Measurements from ENCODE around the gene PLEKHH2. TPM values are rescaled to one million over a fixed set of nuclear protein-coding genes. Genes with fewer than 3 reads are reported as not detected.

Gene PLEKHH2
- total RNA-seq, 1 experiment from 2014 or later, result 21.2 TPM

DNA sequence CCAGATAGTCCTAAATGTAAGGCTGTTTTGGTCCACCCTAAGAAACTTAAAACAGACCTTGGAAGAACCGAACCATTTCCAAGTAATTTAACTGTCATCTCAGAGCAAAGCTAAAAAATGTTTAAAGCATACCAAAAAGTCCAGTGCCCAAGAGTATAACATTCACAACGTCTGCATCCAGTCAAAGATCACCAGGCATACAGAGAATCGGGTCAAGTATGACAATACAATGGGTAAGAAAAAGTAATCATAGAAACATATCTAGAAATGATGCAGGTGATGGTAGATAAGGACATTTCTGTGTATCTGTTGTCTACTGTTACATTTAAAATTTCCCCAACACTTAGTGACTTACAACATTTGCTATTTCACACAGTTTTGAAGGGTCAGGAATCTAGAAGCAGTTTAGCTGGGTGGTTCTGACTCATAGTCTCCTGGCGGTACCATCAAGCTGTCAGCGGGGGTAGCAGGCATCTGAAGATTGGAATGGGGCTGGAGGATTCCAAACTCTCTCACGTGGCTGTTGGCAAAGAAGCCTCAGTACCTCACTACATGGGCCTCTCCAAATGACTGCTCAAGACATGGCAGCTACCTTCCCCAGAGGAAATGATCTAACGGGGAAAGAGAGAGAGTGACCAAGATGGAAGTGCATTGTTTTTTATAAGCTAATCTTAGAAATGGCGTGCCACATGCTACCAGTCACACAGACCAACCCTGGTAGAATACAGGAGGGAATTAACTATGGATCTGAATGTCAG is 100.2 kb downstream of the PLEKHH2 start:
- H3K36me3 Mint-ChIP-seq (ENCODE audit: insufficient read depth, unreplicated experiment), result no peaks in the 10 kb centered on the region
- no TSS peak for BruUV-seq (replicated peaks)
- CTCF ChIA-PET, result no interaction called here
- no peaks in the 10 kb centered on the region for H3K27me3 Mint-ChIP-seq (ENCODE audit: unreplicated experiment)
- DNase-seq, result no peak
- H3K9me3 Mint-ChIP-seq (ENCODE audit: low read depth, unreplicated experiment), result no peaks in the 10 kb centered on the region
- intact Hi-C loops (cut with micrococcal nuclease; ENCODE audit: unreplicated experiment), result no loop called here
- no peak overlapping the region for H3K27ac Mint-ChIP-seq (ENCODE audit: unreplicated experiment)
- H3K4me1 Mint-ChIP-seq (ENCODE audit: low read depth, unreplicated experiment), result no peaks in the 10 kb centered on the region
- no peak overlapping the region for H3K4me3 Mint-ChIP-seq (ENCODE audit: low read depth, unreplicated experiment)
- no peak for TF ChIP-seq CTCF (IDR thresholded peaks at IDR 0.05; ENCODE audit: unreplicated experiment)

GRCh38 chr2:43737855-43738254 is 100.8 kb downstream of the PLEKHH2 start:
- DNase-seq, result no peak
- no peak overlapping the region for H3K27ac Mint-ChIP-seq (ENCODE audit: unreplicated experiment)
- intact Hi-C loops (cut with micrococcal nuclease; ENCODE audit: unreplicated experiment), result no loop called here
- H3K9me3 Mint-ChIP-seq (ENCODE audit: low read depth, unreplicated experiment), result no peaks in the 10 kb centered on the region
- no peaks in the 10 kb centered on the region for H3K27me3 Mint-ChIP-seq (ENCODE audit: unreplicated experiment)
- no peak overlapping the region for H3K4me3 Mint-ChIP-seq (ENCODE audit: low read depth, unreplicated experiment)
- no peak for TF ChIP-seq CTCF (IDR thresholded peaks at IDR 0.05; ENCODE audit: unreplicated experiment)
- H3K36me3 Mint-ChIP-seq (ENCODE audit: insufficient read depth, unreplicated experiment), result no peaks in the 10 kb centered on the region
- no TSS peak for BruUV-seq (replicated peaks)
- CTCF ChIA-PET, result no interaction called here
- no peaks in the 10 kb centered on the region for H3K4me1 Mint-ChIP-seq (ENCODE audit: low read depth, unreplicated experiment)

DNA sequence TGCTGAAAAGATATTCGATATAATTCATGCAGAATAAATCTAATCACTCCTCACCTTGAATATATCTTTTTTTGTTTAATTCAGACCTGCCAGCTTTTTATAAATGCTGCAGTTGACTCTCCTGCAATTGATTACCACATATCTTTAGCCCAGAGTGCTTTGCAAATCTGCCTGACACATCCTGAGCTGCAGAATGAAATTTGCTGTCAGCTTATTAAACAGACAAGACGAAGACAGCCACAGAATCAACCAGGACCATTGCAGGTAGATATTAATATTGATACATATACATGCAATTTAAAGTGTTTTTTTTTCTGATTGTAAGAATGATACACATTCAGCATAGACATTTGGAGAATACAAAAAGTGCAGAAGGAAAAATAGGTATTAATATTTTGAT is 101.2 kb downstream of the PLEKHH2 start:
- Mint-ChIP-seq H3K9me3 (ENCODE audit: low read depth, unreplicated experiment) (no peaks in the 10 kb centered on the region), H3K4me3 (ENCODE audit: low read depth, unreplicated experiment) (no peak overlapping the region), H3K4me1 (ENCODE audit: low read depth, unreplicated experiment) (no peaks in the 10 kb centered on the region), H3K27me3 (ENCODE audit: unreplicated experiment) (no peaks in the 10 kb centered on the region), H3K36me3 (ENCODE audit: insufficient read depth, unreplicated experiment) (no peaks in the 10 kb centered on the region), H3K27ac (ENCODE audit: unreplicated experiment) (no peak overlapping the region)
- CTCF ChIA-PET, result no interaction called here
- intact Hi-C loops (cut with micrococcal nuclease; ENCODE audit: unreplicated experiment), result no loop called here
- BruUV-seq (replicated peaks), result no TSS peak
- no peak for TF ChIP-seq CTCF (IDR thresholded peaks at IDR 0.05; ENCODE audit: unreplicated experiment)
- DNase-seq, result no peak

- H3K27ac Mint-ChIP-seq (ENCODE audit: unreplicated experiment), result no peak overlapping the region
- H3K4me3 Mint-ChIP-seq (ENCODE audit: low read depth, unreplicated experiment), result no peak overlapping the region
- H3K27me3 Mint-ChIP-seq (ENCODE audit: unreplicated experiment), result no peaks in the 10 kb centered on the region
- intact Hi-C loops (cut with micrococcal nuclease; ENCODE audit: unreplicated experiment), result no loop called here
- H3K9me3 Mint-ChIP-seq (ENCODE audit: low read depth, unreplicated experiment), result no peaks in the 10 kb centered on the region
- no peak for DNase-seq
- H3K4me1 Mint-ChIP-seq (ENCODE audit: low read depth, unreplicated experiment), result no peaks in the 10 kb centered on the region
- TF ChIP-seq CTCF (IDR thresholded peaks at IDR 0.05; ENCODE audit: unreplicated experiment), result no peak
- CTCF ChIA-PET, result interaction anchor here (0.6 kb wide), 1 partner anchor 101 kb away, joined by 4 read pairs; no protein-coding TSS in a partner anchor
- BruUV-seq (replicated peaks), result no TSS peak
- no peaks in the 10 kb centered on the region for H3K36me3 Mint-ChIP-seq (ENCODE audit: insufficient read depth, unreplicated experiment)
These were observed 106.6 kb downstream of the PLEKHH2 start for GRCh38 chr2:43743706-43744105.
